ENCODE data around the gene AOPEP. TPM values are rescaled to one million over a fixed set of nuclear protein-coding genes. Genes with fewer than 3 reads are reported as not detected.

Gene AOPEP
- total RNA-seq, 1 experiment from 2014 or later: 15.0 TPM

DNA sequence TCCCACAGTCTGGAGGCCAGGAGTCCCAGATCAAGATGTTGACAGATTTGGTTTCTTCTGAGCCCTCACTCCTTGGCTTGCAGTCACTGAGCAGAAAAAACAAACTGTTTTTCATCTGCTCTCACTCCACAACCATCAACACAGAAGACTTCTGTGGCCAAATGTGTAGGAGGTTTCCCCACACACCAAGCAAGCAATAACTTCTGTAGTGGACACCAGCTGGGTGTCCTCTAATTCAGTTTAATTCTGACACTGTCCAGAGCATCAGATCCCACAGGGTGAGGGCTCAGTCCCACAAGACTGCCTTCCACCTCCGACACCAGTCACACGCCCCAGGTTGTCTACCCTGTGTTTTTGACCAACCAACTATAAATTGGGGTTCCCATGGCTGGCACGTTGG, 209.9 kb downstream of the AOPEP start:
- Mint-ChIP-seq H3K4me1 (peaks cover 16 to 21% of the 10 kb centered on the region in 2 experiments), H3K36me3 (ENCODE audit: insufficient read depth in 1 of 3, low read depth in 3 of 3) (peaks cover 0 to 7% (median 5%) of the 10 kb centered on the region in 3 experiments; a peak in 4 of 7 replicates), H3K4me3 (no peak overlapping the region), H3K27me3 (ENCODE audit: low read depth) (no peaks in the 10 kb centered on the region), H3K27ac (peak overlapping the region in 1 of 3 experiments; percentile 78; a peak in 1 of 7 replicates), H3K9me3 (no peaks in the 10 kb centered on the region)
- no peak overlapping the region for H3K56ac ChIP-seq (ENCODE audit: insufficient read length, low read depth, low read length)
- no peak overlapping the region for H4K5ac ChIP-seq (ENCODE audit: insufficient read length, low read depth, low read length)
- H3K14ac ChIP-seq (ENCODE audit: insufficient read depth, low read length): no peak overlapping the region
- no peak overlapping the region for H3T11ph ChIP-seq (ENCODE audit: low read length)
- DNase-seq: no peak
- H3K27ac ChIP-seq (ENCODE audit: insufficient read length, low read depth, low read length): no peak overlapping the region
- H2AFZ ChIP-seq (ENCODE audit: low read length): no peak overlapping the region
- no peak overlapping the region for H3K18ac ChIP-seq (ENCODE audit: insufficient read length, low read depth, low read length)
- no peaks in the 10 kb centered on the region for H3K27me3 ChIP-seq (ENCODE audit: insufficient read depth, low read length)
- no peak overlapping the region for H2BK120ac ChIP-seq (ENCODE audit: low read depth, low read length, poor library complexity, severe bottlenecking)
- H3K9me3 ChIP-seq (ENCODE audit: control insufficient read depth, low read depth, low read length): no peaks in the 10 kb centered on the region
- H2BK12ac ChIP-seq (ENCODE audit: insufficient read length, low read depth, low read length): no peak overlapping the region
- H3K4me1 ChIP-seq (ENCODE audit: insufficient read depth, low read length): peaks cover 9% of the 10 kb centered on the region; the same call in 1 of the 2 replicates
- H3K23ac ChIP-seq (ENCODE audit: insufficient read length, low read depth, low read length): no peak overlapping the region
- H3K79me1 ChIP-seq (ENCODE audit: insufficient read depth, low read depth, low read length, poor library complexity, severe bottlenecking): no peaks in the 10 kb centered on the region
- H2BK15ac ChIP-seq (ENCODE audit: low read depth, low read length): no peak overlapping the region
- no CpG with 5 or more reads among the region's 3 CpGs for WGBS (ENCODE audit: extremely low coverage, insufficient read length, low lambda C conversion rate)
- no peak overlapping the region for H3K9ac ChIP-seq (ENCODE audit: extremely low read depth, insufficient read length, low read length)
- H2BK20ac ChIP-seq (ENCODE audit: low read depth, low read length, poor library complexity, severe bottlenecking): no peak overlapping the region
- no peak overlapping the region for H4K91ac ChIP-seq (ENCODE audit: insufficient read length, low read depth, low read length)
- no peaks in the 10 kb centered on the region for H4K20me1 ChIP-seq (ENCODE audit: control insufficient read depth, insufficient read depth, insufficient read length)
- H3K4me2 ChIP-seq (ENCODE audit: insufficient read depth, insufficient read length, low read length): no peak overlapping the region
- TF ChIP-seq, protein P1, sequence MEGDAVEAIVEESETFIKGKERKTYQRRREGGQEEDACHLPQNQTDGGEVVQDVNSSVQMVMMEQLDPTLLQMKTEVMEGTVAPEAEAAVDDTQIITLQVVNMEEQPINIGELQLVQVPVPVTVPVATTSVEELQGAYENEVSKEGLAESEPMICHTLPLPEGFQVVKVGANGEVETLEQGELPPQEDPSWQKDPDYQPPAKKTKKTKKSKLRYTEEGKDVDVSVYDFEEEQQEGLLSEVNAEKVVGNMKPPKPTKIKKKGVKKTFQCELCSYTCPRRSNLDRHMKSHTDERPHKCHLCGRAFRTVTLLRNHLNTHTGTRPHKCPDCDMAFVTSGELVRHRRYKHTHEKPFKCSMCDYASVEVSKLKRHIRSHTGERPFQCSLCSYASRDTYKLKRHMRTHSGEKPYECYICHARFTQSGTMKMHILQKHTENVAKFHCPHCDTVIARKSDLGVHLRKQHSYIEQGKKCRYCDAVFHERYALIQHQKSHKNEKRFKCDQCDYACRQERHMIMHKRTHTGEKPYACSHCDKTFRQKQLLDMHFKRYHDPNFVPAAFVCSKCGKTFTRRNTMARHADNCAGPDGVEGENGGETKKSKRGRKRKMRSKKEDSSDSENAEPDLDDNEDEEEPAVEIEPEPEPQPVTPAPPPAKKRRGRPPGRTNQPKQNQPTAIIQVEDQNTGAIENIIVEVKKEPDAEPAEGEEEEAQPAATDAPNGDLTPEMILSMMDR (conservative IDR thresholded peaks at IDR 0.05): no peak
- H4K8ac ChIP-seq (replicated peaks; ENCODE audit: insufficient read length, low read depth, low read length): no peak overlapping the region
- no peak overlapping the region for H2BK5ac ChIP-seq (ENCODE audit: insufficient read length, low read length)
- H3K79me2 ChIP-seq (ENCODE audit: insufficient read depth, low read length): no peaks in the 10 kb centered on the region; the same call in 1 of the 2 replicates
- no peak overlapping the region for H3K4ac ChIP-seq (ENCODE audit: low read depth, low read length)
- H2AK5ac ChIP-seq (ENCODE audit: insufficient read length, low read length): no peak overlapping the region
- no peaks in the 10 kb centered on the region for H3K23me2 ChIP-seq (ENCODE audit: insufficient read length, low read depth, low read length, poor library complexity, severe bottlenecking)
